Natural killer cell (primary cell): ENCODE data around the gene ADAMTS3. TPM values are rescaled to one million over a fixed set of nuclear protein-coding genes. Genes with fewer than 3 reads are reported as not detected.

Source experiments
- ATAC-seq, 3 donors: fragments of 150-1000 bp in 2 of 3; fragments of 200-7000 bp in 1 of 3; cut with Tn5 transposase; 1 replicate in 1 of 3; 2 replicates in 2 of 3; pipeline ENCODE4 v1.10.0; 2021; ENCODE audit warnings: mild to moderate bottlenecking in 2 of 3, moderate library complexity in 2 of 3
- DNase-seq, 2 donors: peaks; one replicate each; pipeline versions ENCODE4 v3.0.0 to v3.0.0-alpha.2; 2013 to 2021; ENCODE audit warnings: mixed read lengths in 1 of 2
- H3K27ac ChIP-seq: one replicate; pipeline ENCODE4 v1.5.1; 2013; ENCODE audit warnings: mild to moderate bottlenecking, low read length
- H3K27me3 ChIP-seq: one replicate; pipeline ENCODE4 v1.6.1; 2013; ENCODE audit warnings: low read length; ENCODE audit not compliant: control insufficient read depth, insufficient read depth
- H3K36me3 ChIP-seq: one replicate; pipeline ENCODE4 v1.6.1; 2013; ENCODE audit warnings: low read length; ENCODE audit not compliant: control insufficient read depth, insufficient read depth
- H3K4me1 ChIP-seq: one replicate; pipeline ENCODE4 v1.6.1; 2013; ENCODE audit warnings: low read length; ENCODE audit not compliant: control insufficient read depth, insufficient read depth
- H3K4me3 ChIP-seq: one replicate; pipeline ENCODE4 v1.5.1; 2013; ENCODE audit warnings: low read length
- H3K9me3 ChIP-seq: one replicate; pipeline ENCODE4 v1.6.1; 2013; ENCODE audit warnings: low read length; ENCODE audit not compliant: control insufficient read depth, insufficient read depth
- H3K27ac Mint-ChIP-seq, 2 donors: one replicate each; pipeline ENCODE4 v1.8.0; 2022; ENCODE audit warnings: mild to moderate bottlenecking in 2 of 2, mixed read lengths in 2 of 2, moderate library complexity in 1 of 2
- H3K27me3 Mint-ChIP-seq, 2 donors: one replicate each; pipeline ENCODE4 v1.8.0; 2022; ENCODE audit warnings: low read depth in 2 of 2, mixed read lengths in 2 of 2
- H3K36me3 Mint-ChIP-seq: one replicate; pipeline ENCODE4 v1.8.0; 2022; ENCODE audit warnings: mixed read lengths
- H3K4me1 Mint-ChIP-seq, 2 donors: one replicate each; pipeline ENCODE4 v1.8.0; 2022; ENCODE audit warnings: mixed read lengths in 2 of 2
- H3K4me3 Mint-ChIP-seq: one replicate; pipeline ENCODE4 v1.8.0; 2022; ENCODE audit warnings: mild to moderate bottlenecking, moderate library complexity, mixed read lengths
- H3K9me3 Mint-ChIP-seq, 2 donors: one replicate each; pipeline ENCODE4 v1.8.0; 2022; ENCODE audit warnings: mixed read lengths in 2 of 2
- WGBS: methylation state at CpG from one replicate; pipeline ENCODE4 v1.1.7; 2013; ENCODE audit warnings: missing lambda C conversion rate; ENCODE audit not compliant: insufficient coverage; 5-methylcytosine and 5-hydroxymethylcytosine counted together
- intact Hi-C: fragments of 100-400 bp; cut with micrococcal nuclease; formaldehyde crosslinking; loops from one replicate; pipeline ENCODE4 v1.14.2; 2022
- total RNA-seq, 4 donors: library from RNA; stranded (reverse); fragments of 120-200 nt in 1 of 4; gene quantifications; one replicate each; pipeline versions ENCODE4 v1.2.3 to v1.2.4, GENCODE V29; 2013 to 2022
- TF ChIP-seq, protein P1 (sequence below): fragments of 200-600 bp; IDR thresholded peaks from one replicate; pipeline ENCODE4 v1.8.0; 2022; ENCODE audit warnings: antibody characterized with exemption

Gene ADAMTS3
- total RNA-seq, 3 donors from 2014 or later (not counting 1 experiment from before 2014, with no cell fraction given) = 0.30 TPM; not detected in 2

DNA sequence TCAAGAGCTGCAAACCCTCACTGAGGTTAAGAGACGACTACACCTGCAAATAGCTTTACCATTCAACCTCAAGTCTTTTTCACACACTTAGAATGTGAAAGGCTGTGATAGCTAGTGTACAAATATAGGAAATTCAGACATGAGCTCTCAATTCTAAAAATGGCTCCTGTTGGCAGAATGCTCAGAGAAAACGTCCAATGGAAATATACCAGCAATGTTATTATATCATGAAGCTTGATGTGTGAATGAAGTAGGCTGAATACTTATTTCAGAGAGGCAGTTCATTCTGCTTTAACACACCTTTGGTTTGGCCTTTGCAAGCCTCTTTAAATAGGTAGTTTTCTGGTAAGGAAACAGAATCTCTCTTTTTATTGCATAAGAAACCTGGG lies 227.6 kb downstream of the ADAMTS3 start:
- intact Hi-C loops = no loop called here
- no peak overlapping the region for H3K4me3 Mint-ChIP-seq
- no peak overlapping the region for H3K27ac Mint-ChIP-seq
- H3K4me1 ChIP-seq = no peaks in the 10 kb centered on the region
- H3K9me3 ChIP-seq = no peaks in the 10 kb centered on the region
- no peaks in the 10 kb centered on the region for H3K36me3 Mint-ChIP-seq
- no peaks in the 10 kb centered on the region for H3K27me3 Mint-ChIP-seq
- no peaks in the 10 kb centered on the region for H3K9me3 Mint-ChIP-seq
- TF ChIP-seq, protein P1, sequence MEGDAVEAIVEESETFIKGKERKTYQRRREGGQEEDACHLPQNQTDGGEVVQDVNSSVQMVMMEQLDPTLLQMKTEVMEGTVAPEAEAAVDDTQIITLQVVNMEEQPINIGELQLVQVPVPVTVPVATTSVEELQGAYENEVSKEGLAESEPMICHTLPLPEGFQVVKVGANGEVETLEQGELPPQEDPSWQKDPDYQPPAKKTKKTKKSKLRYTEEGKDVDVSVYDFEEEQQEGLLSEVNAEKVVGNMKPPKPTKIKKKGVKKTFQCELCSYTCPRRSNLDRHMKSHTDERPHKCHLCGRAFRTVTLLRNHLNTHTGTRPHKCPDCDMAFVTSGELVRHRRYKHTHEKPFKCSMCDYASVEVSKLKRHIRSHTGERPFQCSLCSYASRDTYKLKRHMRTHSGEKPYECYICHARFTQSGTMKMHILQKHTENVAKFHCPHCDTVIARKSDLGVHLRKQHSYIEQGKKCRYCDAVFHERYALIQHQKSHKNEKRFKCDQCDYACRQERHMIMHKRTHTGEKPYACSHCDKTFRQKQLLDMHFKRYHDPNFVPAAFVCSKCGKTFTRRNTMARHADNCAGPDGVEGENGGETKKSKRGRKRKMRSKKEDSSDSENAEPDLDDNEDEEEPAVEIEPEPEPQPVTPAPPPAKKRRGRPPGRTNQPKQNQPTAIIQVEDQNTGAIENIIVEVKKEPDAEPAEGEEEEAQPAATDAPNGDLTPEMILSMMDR = no peak
- no peak for ATAC-seq
- no peaks in the 10 kb centered on the region for H3K27me3 ChIP-seq
- no peaks in the 10 kb centered on the region for H3K4me1 Mint-ChIP-seq
- H3K4me3 ChIP-seq = no peak overlapping the region
- no peak for DNase-seq
- WGBS = 75% methylated on average over 1 of the region's 2 CpGs
- H3K36me3 ChIP-seq = no peaks in the 10 kb centered on the region
- no peak overlapping the region for H3K27ac ChIP-seq

DNA sequence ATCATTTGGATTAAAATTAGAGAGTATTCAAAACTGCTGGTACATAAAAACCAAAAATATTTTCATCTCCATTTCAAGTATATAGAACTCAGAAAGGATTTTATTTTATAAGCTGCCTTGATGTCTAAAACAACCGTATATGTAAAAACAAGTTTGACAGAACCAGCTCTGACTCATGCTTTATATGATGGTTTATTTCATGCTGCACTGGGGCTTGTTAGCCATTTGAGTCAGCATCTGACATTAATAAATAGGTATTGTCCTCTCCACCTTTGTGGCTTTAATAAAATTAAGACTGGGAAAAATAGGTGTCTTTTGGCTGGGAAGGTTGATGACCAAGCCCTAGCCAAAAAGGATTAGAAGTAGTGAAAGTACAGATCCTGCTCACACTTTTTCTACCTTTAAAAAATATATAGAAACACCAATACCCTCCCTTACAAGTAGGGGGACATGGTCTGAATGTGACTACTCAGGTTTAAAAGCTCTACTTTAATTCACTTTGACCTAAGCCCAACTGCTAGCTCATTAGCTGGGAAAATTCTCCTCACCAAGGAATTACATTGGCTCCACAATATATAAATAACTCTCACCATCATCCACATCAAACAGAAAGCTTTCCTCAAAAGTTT lies 228.1 kb downstream of the ADAMTS3 start:
- H3K9me3 ChIP-seq = no peaks in the 10 kb centered on the region
- no peak overlapping the region for H3K4me3 Mint-ChIP-seq
- no peaks in the 10 kb centered on the region for H3K4me1 Mint-ChIP-seq
- H3K36me3 ChIP-seq = no peaks in the 10 kb centered on the region
- H3K36me3 Mint-ChIP-seq = no peaks in the 10 kb centered on the region
- H3K4me3 ChIP-seq = no peak overlapping the region
- no peak overlapping the region for H3K27ac Mint-ChIP-seq
- no peak overlapping the region for H3K27ac ChIP-seq
- no peaks in the 10 kb centered on the region for H3K4me1 ChIP-seq
- no peaks in the 10 kb centered on the region for H3K27me3 Mint-ChIP-seq
- intact Hi-C loops = no loop called here
- DNase-seq = no peak
- WGBS = 100% methylated on average over 1 of the region's 1 CpG
- TF ChIP-seq, protein P1 = no peak
- H3K27me3 ChIP-seq = no peaks in the 10 kb centered on the region
- H3K9me3 Mint-ChIP-seq = no peaks in the 10 kb centered on the region
- no peak for ATAC-seq

DNA sequence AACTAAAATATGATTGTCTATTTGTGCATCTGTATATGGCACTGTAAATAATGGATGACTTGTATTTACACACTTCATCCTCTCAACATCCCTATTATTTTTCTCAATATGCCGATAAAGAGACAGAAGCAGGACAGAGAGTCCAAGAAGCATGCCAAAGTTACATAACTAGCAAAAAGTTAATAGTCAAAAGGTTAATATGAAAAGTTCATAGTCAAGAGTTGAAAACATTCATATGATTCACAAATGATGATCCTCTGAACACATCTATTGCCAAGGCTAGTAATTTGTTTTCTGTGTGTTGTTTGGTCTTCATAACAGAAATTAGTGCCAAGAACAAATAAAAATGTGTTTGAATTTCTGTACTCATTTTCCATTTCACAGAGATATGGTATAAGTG lies 231.0 kb downstream of the ADAMTS3 start:
- H3K9me3 ChIP-seq = no peaks in the 10 kb centered on the region
- intact Hi-C loops = no loop called here
- no peaks in the 10 kb centered on the region for H3K27me3 Mint-ChIP-seq
- ATAC-seq (no peak), DNase-seq (no peak)
- no peaks in the 10 kb centered on the region for H3K4me1 Mint-ChIP-seq
- no peak overlapping the region for H3K27ac ChIP-seq
- H3K27ac Mint-ChIP-seq = no peak overlapping the region
- no CpG with 5 or more reads among the region's 1 CpG for WGBS
- peaks cover 0 to 2% of the 10 kb centered on the region in 2 donors for H3K9me3 Mint-ChIP-seq
- no peaks in the 10 kb centered on the region for H3K4me1 ChIP-seq
- H3K36me3 ChIP-seq = no peaks in the 10 kb centered on the region
- H3K4me3 Mint-ChIP-seq = no peak overlapping the region
- H3K4me3 ChIP-seq = no peak overlapping the region
- no peaks in the 10 kb centered on the region for H3K36me3 Mint-ChIP-seq
- TF ChIP-seq, protein P1 = no peak
- no peaks in the 10 kb centered on the region for H3K27me3 ChIP-seq

DNA sequence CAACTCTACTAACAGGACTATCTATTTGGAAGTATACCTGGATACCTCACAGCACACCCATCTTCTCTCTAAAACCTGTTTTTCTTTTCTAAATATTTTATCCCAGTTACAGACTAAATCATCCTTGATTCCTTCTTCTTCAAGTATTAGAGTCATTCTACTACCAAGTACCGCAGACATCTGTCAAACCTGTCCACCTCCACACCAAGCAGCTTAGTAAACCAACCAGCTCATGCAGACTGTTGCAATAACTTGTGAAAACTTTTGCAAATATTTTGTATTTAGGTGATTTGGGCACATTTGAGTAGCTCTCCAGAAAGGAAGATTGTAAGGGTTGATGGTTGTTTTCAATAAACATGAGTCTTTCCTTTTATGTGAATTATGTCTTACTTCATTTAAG lies 238.6 kb downstream of the ADAMTS3 start:
- intact Hi-C loops = no loop called here
- no peak overlapping the region for H3K27ac Mint-ChIP-seq
- no peaks in the 10 kb centered on the region for H3K36me3 Mint-ChIP-seq
- WGBS = 83% methylated on average over 1 of the region's 1 CpG
- Histone ChIP-seq H3K4me3 (no peak overlapping the region), H3K27ac (no peak overlapping the region), H3K36me3 (no peaks in the 10 kb centered on the region), H3K9me3 (no peaks in the 10 kb centered on the region), H3K27me3 (no peaks in the 10 kb centered on the region), H3K4me1 (no peaks in the 10 kb centered on the region)
- ATAC-seq (no peak), DNase-seq (no peak)
- H3K4me1 Mint-ChIP-seq = no peaks in the 10 kb centered on the region
- TF ChIP-seq, protein P1 = no peak
- H3K27me3 Mint-ChIP-seq = no peaks in the 10 kb centered on the region
- H3K9me3 Mint-ChIP-seq = peaks cover 0 to 2% of the 10 kb centered on the region in 2 donors
- H3K4me3 Mint-ChIP-seq = no peak overlapping the region
